OCI-M1 (cell line): ENCODE results near the gene TRMT1.

ENCODE experiments used
- DNase-seq: peaks from one replicate; lab custom pipeline; 2025; lab: John Stamatoyannopoulos, UW

The TRMT1 gene

GRCh38 chr19:13070425-13071140, 46.0 kb downstream of the TRMT1 start:
- DNase-seq = no peak

GRCh38 chr19:13069415-13070359, 46.9 kb downstream of the TRMT1 start:
- DNase-seq = peak; percentile 93

GRCh38 chr19:13068085-13068846, 48.3 kb downstream of the TRMT1 start:
- DNase-seq = peak; percentile 24

- DNase-seq = no peak
These were observed 49.4 kb downstream of the TRMT1 start for GRCh38 chr19:13066933-13067807.

GRCh38 chr19:13066226-13066625, 50.3 kb downstream of the TRMT1 start:
- peak; percentile 35 for DNase-seq

GRCh38 chr19:13064092-13064489, 52.4 kb downstream of the TRMT1 start:
- DNase-seq = no peak

- DNase-seq = no peak
These were observed 53.0 kb downstream of the TRMT1 start for GRCh38 chr19:13063461-13064091.

- no peak for DNase-seq
These were observed 54.2 kb downstream of the TRMT1 start for GRCh38 chr19:13062317-13062716.

- peak; percentile 86 for DNase-seq
These were observed 55.3 kb downstream of the TRMT1 start for GRCh38 chr19:13060964-13061927.

GRCh38 chr19:13060233-13060963, 56.1 kb downstream of the TRMT1 start:
- DNase-seq = peak; percentile 58

- no peak for DNase-seq
These were observed 57.4 kb downstream of the TRMT1 start for GRCh38 chr19:13058951-13059660.

- DNase-seq = no peak
These were observed 58.8 kb downstream of the TRMT1 start for GRCh38 chr19:13057744-13058143.

- DNase-seq = no peak
These were observed 59.4 kb downstream of the TRMT1 start for GRCh38 chr19:13057147-13057572.

GRCh38 chr19:13056052-13056660, 60.4 kb downstream of the TRMT1 start:
- DNase-seq = no peak

GRCh38 chr19:13055213-13056051, 61.1 kb downstream of the TRMT1 start:
- no peak for DNase-seq
